Fibroblast of lung (primary cell): ENCODE data around the gene CD86.

Source experiments
- EZH2 ChIP-seq: IDR thresholded peaks from 2 replicates; pipeline ENCODE4 v1.5.1; 2012; ENCODE audit warnings: low read length, control low read depth, mild to moderate bottlenecking; ENCODE audit errors: missing control alignments
- TF ChIP-seq, protein P1 (sequence below), 2 donors: IDR thresholded peaks in 1 of 2; conservative IDR thresholded peaks in 1 of 2; 1 replicate in 1 of 2; 2 replicates in 1 of 2; pipeline ENCODE4 v1.5.1; 2011 to 2012; ENCODE audit warnings: low read length in 2 of 2, control low read depth in 1 of 2, inconsistent platforms in 1 of 2, low read depth in 1 of 2, mild to moderate bottlenecking in 1 of 2

DNA sequence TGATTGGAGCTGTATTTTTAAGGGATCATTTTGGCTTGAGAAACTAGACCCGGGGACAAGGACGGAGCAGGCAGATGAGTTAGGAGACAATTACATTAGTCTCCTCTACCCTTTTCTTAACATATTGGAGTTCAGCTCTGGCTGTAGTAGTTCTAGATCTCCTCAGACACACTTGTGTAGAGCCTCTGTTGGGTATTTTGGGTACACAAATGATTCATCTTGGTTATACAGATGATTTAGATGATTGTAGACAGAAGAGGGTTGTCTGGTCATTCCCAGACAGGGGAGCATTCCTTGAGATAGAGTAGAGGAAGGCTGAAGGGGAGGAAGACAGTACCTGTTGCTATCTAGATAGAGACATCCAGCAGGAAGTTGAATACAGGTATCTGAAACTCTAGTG lies 43.4 kb downstream of the CD86 start:
- TF ChIP-seq EZH2 = no peak
- TF ChIP-seq, protein P1, sequence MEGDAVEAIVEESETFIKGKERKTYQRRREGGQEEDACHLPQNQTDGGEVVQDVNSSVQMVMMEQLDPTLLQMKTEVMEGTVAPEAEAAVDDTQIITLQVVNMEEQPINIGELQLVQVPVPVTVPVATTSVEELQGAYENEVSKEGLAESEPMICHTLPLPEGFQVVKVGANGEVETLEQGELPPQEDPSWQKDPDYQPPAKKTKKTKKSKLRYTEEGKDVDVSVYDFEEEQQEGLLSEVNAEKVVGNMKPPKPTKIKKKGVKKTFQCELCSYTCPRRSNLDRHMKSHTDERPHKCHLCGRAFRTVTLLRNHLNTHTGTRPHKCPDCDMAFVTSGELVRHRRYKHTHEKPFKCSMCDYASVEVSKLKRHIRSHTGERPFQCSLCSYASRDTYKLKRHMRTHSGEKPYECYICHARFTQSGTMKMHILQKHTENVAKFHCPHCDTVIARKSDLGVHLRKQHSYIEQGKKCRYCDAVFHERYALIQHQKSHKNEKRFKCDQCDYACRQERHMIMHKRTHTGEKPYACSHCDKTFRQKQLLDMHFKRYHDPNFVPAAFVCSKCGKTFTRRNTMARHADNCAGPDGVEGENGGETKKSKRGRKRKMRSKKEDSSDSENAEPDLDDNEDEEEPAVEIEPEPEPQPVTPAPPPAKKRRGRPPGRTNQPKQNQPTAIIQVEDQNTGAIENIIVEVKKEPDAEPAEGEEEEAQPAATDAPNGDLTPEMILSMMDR (conservative IDR thresholded peaks at IDR 0.05 in 1 of 2, IDR thresholded peaks at IDR 0.05 in 1 of 2; ENCODE audit: low read depth in 1 of 2, low read length in 2 of 2) = no peak
